HepG2 (cell line): ENCODE data around the gene SPATA32. TPM values are rescaled to one million over a fixed set of nuclear protein-coding genes. Genes with fewer than 3 reads are reported as not detected.
A peak's percentile ranks its signal among the peaks of the same experiment; 100 is the strongest.

Experiments
- CREB1 ChIP-seq, 2 experiments: fragments of 450-650 bp in 1 of 2; IDR thresholded peaks; 2 replicates each; pipeline ENCODE4 v1.6.1; 2016 to 2017; ENCODE audit warnings: control low read depth in 1 of 2, mild to moderate bottlenecking in 1 of 2, missing compliant biosample characterization in 1 of 2, missing genetic modification characterization in 1 of 2
- HMG20B ChIP-seq: conservative IDR thresholded peaks from 2 replicates; pipeline ENCODE4 v1.6.1; 2016; ENCODE audit warnings: missing genetic modification reagents, missing compliant biosample characterization
- MAZ ChIP-seq, 2 experiments: sonication (generic) in 1 of 2; formaldehyde crosslinking in 1 of 2; IDR thresholded peaks; 2 replicates each; pipeline versions ENCODE4 v1.5.0 to v1.6.1; 2012 to 2020; ENCODE audit warnings: low read depth in 2 of 2, mild to moderate bottlenecking in 2 of 2, borderline replicate concordance in 1 of 2, improper control_type of control experiment in 1 of 2, low read length in 1 of 2, missing genetic modification reagents in 1 of 2, moderate library complexity in 1 of 2
- MTA1 ChIP-seq: sonication (generic); formaldehyde crosslinking; IDR thresholded peaks from 2 replicates; pipeline ENCODE4 v1.4.0; 2020; ENCODE audit warnings: missing genetic modification reagents, mild to moderate bottlenecking, borderline replicate concordance
- POLR2G ChIP-seq: fragments of 200-400 bp; formaldehyde crosslinking; IDR thresholded peaks from 2 replicates; pipeline ENCODE4 v1.6.1; 2018; ENCODE audit warnings: mild to moderate bottlenecking, low read depth, low read length, moderate library complexity
- REPIN1 ChIP-seq: sonication (generic); formaldehyde crosslinking; IDR thresholded peaks from 2 replicates; pipeline ENCODE4 v1.8.0; 2022; ENCODE audit warnings: missing genetic modification reagents, low read depth, mild to moderate bottlenecking, borderline replicate concordance
- SATB2 ChIP-seq: sonication (generic); formaldehyde crosslinking; IDR thresholded peaks from 2 replicates; pipeline ENCODE4 v1.5.0; 2020; ENCODE audit warnings: missing genetic modification reagents
- ZNF558 ChIP-seq: sonication (generic); formaldehyde crosslinking; IDR thresholded peaks from 2 replicates; pipeline ENCODE4 v1.9.0; 2022; ENCODE audit warnings: mild to moderate bottlenecking, missing genetic modification reagents, borderline replicate concordance
- polyA plus RNA-seq, 8 experiments: library from polyadenylated mRNA; depleted of rRNA in 3 of 8; stranded (reverse) in 7 of 8; unstranded in 1 of 8; fragments of >200 nt; fragmentation: Illumina TruSeq in 4 of 8; extraction: Trizol in 4 of 8; gene quantifications; 2 replicates each; pipeline versions ENCODE4 v1.2.1 to v1.2.3, GENCODE V29; 2011 to 2016; ENCODE audit warnings: low read depth in 4 of 8, missing spikeins in 1 of 8, mixed read lengths in 1 of 8; ENCODE audit not compliant: insufficient read depth in 1 of 8
- total RNA-seq, 5 experiments: library from RNA; depleted of rRNA; stranded (reverse); fragments of >200 nt; fragmentation: Illumina TruSeq; extraction: Trizol; gene quantifications; 2 replicates each; pipeline ENCODE4 v1.2.3, GENCODE V29; 2016; ENCODE audit warnings: low read depth in 1 of 5
- TF ChIP-seq, protein P1 (sequence below): sonication (generic); formaldehyde crosslinking; IDR thresholded peaks from 2 replicates; pipeline ENCODE4 v1.8.1; 2022; ENCODE audit warnings: mild to moderate bottlenecking, missing genetic modification reagents
- TF ChIP-seq, protein P2 (sequence below): sonication (generic); formaldehyde crosslinking; IDR thresholded peaks from 2 replicates; pipeline ENCODE4 v1.5.0; 2020; ENCODE audit warnings: mild to moderate bottlenecking, missing genetic modification reagents
- TF ChIP-seq, protein P3 (sequence below): sonication (generic); formaldehyde crosslinking; IDR thresholded peaks from 2 replicates; pipeline ENCODE4 v1.4.0; 2020; ENCODE audit warnings: missing genetic modification reagents, borderline replicate concordance
- TF ChIP-seq, protein P4 (sequence below): fragments of 450-650 bp; IDR thresholded peaks from 2 replicates; pipeline ENCODE4 v1.6.1; 2016
- TF ChIP-seq, protein P5 (sequence below): sonication (generic); formaldehyde crosslinking; IDR thresholded peaks from 2 replicates; pipeline ENCODE4 v1.5.1; 2020; ENCODE audit warnings: mild to moderate bottlenecking, missing genetic modification reagents, moderate library complexity

SPATA32 gene
- total and polyA plus RNA-seq, 2 of the 13 experiments (the other 11 are each of a cell fraction or from before 2014, with no cell fraction given), result not detected

DNA sequence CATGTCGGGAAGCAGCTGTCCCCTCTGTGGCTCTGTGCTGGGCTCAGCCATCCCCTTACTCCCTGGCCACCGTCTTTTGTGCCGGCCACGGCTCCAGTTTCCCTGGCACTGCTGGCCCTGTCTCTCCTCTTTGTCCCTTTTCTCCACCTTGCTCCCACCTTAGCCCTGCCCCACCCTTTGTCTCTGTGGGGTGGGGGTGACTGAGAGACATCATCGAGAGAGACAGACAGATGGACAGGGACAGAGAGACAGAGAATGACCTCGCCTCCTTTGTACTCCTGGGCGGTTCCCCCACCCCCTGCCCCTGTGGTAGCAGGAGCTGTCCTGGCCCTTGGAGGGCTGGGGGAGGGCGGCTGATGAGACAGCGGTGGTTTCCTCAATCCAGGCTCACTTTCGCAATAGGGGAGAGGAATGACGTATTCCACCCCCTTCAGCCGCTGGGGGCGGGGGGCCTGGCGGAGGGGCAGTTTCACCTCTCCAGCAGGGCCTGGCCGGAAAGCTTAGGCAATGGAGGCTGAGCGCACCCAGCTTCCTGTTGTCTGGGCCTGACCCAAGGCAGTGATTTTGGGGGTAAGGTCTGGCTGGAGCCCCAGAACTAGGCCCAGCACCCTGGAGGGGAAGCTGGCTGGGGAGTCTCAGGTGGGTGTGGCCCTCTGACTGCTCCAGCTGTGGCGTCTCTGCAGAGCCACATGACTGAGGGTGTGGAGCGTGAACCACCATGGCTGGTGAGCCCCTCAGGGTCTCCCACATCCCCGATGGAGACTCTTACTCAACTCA, 32.9 kb downstream of the SPATA32 start (continued):
- TF ChIP-seq, protein P1, sequence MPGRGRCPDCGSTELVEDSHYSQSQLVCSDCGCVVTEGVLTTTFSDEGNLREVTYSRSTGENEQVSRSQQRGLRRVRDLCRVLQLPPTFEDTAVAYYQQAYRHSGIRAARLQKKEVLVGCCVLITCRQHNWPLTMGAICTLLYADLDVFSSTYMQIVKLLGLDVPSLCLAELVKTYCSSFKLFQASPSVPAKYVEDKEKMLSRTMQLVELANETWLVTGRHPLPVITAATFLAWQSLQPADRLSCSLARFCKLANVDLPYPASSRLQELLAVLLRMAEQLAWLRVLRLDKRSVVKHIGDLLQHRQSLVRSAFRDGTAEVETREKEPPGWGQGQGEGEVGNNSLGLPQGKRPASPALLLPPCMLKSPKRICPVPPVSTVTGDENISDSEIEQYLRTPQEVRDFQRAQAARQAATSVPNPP (CRISPR knock-in tag), result no peak
- TF ChIP-seq MAZ (IDR thresholded peaks at IDR 0.05; ENCODE audit: borderline replicate concordance, low read depth, low read length) (peak; percentile 64; the same call in 1 of the 2 replicates), MAZ (CRISPR knock-in tag; IDR thresholded peaks at IDR 0.05; ENCODE audit: low read depth) (peak; percentile 67; the same call in 1 of the 2 replicates), SATB2 (CRISPR knock-in tag) (no peak), ZNF558 (CRISPR knock-in tag) (no peak), MTA1 (CRISPR knock-in tag) (0 out of 2 replicates have a peak, but pooled peaks have one; percentile 23), POLR2G (no peak), HMG20B (0 out of 2 replicates have a peak, but pooled peaks have one; percentile 13), REPIN1 (CRISPR knock-in tag) (no peak), CREB1 (IDR thresholded peaks at IDR 0.05) (peak; percentile 48), CREB1 (CRISPR knock-in tag; IDR thresholded peaks at IDR 0.05) (peak; percentile 84)
- TF ChIP-seq, protein P2, sequence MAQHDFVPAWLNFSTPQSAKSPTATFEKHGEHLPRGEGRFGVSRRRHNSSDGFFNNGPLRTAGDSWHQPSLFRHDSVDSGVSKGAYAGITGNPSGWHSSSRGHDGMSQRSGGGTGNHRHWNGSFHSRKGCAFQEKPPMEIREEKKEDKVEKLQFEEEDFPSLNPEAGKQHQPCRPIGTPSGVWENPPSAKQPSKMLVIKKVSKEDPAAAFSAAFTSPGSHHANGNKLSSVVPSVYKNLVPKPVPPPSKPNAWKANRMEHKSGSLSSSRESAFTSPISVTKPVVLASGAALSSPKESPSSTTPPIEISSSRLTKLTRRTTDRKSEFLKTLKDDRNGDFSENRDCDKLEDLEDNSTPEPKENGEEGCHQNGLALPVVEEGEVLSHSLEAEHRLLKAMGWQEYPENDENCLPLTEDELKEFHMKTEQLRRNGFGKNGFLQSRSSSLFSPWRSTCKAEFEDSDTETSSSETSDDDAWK (CRISPR knock-in tag), result no peak
- TF ChIP-seq, protein P3, sequence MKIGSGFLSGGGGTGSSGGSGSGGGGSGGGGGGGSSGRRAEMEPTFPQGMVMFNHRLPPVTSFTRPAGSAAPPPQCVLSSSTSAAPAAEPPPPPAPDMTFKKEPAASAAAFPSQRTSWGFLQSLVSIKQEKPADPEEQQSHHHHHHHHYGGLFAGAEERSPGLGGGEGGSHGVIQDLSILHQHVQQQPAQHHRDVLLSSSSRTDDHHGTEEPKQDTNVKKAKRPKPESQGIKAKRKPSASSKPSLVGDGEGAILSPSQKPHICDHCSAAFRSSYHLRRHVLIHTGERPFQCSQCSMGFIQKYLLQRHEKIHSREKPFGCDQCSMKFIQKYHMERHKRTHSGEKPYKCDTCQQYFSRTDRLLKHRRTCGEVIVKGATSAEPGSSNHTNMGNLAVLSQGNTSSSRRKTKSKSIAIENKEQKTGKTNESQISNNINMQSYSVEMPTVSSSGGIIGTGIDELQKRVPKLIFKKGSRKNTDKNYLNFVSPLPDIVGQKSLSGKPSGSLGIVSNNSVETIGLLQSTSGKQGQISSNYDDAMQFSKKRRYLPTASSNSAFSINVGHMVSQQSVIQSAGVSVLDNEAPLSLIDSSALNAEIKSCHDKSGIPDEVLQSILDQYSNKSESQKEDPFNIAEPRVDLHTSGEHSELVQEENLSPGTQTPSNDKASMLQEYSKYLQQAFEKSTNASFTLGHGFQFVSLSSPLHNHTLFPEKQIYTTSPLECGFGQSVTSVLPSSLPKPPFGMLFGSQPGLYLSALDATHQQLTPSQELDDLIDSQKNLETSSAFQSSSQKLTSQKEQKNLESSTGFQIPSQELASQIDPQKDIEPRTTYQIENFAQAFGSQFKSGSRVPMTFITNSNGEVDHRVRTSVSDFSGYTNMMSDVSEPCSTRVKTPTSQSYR (CRISPR knock-in tag), result peak; percentile 74; the same call in 1 of the 2 replicates
- TF ChIP-seq, protein P4, sequence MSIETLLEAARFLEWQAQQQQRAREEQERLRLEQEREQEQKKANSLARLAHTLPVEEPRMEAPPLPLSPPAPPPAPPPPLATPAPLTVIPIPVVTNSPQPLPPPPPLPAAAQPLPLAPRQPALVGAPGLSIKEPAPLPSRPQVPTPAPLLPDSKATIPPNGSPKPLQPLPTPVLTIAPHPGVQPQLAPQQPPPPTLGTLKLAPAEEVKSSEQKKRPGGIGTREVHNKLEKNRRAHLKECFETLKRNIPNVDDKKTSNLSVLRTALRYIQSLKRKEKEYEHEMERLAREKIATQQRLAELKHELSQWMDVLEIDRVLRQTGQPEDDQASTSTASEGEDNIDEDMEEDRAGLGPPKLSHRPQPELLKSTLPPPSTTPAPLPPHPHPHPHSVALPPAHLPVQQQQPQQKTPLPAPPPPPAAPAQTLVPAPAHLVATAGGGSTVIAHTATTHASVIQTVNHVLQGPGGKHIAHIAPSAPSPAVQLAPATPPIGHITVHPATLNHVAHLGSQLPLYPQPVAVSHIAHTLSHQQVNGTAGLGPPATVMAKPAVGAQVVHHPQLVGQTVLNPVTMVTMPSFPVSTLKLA, result no peak
- TF ChIP-seq, protein P5, sequence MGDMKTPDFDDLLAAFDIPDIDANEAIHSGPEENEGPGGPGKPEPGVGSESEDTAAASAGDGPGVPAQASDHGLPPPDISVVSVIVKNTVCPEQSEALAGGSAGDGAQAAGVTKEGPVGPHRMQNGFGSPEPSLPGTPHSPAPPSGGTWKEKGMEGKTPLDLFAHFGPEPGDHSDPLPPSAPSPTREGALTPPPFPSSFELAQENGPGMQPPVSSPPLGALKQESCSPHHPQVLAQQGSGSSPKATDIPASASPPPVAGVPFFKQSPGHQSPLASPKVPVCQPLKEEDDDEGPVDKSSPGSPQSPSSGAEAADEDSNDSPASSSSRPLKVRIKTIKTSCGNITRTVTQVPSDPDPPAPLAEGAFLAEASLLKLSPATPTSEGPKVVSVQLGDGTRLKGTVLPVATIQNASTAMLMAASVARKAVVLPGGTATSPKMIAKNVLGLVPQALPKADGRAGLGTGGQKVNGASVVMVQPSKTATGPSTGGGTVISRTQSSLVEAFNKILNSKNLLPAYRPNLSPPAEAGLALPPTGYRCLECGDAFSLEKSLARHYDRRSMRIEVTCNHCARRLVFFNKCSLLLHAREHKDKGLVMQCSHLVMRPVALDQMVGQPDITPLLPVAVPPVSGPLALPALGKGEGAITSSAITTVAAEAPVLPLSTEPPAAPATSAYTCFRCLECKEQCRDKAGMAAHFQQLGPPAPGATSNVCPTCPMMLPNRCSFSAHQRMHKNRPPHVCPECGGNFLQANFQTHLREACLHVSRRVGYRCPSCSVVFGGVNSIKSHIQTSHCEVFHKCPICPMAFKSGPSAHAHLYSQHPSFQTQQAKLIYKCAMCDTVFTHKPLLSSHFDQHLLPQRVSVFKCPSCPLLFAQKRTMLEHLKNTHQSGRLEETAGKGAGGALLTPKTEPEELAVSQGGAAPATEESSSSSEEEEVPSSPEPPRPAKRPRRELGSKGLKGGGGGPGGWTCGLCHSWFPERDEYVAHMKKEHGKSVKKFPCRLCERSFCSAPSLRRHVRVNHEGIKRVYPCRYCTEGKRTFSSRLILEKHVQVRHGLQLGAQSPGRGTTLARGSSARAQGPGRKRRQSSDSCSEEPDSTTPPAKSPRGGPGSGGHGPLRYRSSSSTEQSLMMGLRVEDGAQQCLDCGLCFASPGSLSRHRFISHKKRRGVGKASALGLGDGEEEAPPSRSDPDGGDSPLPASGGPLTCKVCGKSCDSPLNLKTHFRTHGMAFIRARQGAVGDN (CRISPR knock-in tag), result peak; percentile 0; the same call in 1 of the 2 replicates
